ENCODE data around the gene TMEM117.

- TF ChIP-seq CTCF (conservative IDR thresholded peaks at IDR 0.05; ENCODE audit: low read depth, low read length) (no peak), EZH2 (IDR thresholded peaks at IDR 0.05; ENCODE audit: borderline replicate concordance, low read depth, low read length, poor library complexity, severe bottlenecking) (no peak)
These were observed 536.4 kb downstream of the TMEM117 start for GRCh38 chr12:44372259-44372658.

Measured in A673 (cell line).